Measurements from ENCODE around the gene C14orf132. TPM values are rescaled to one million over a fixed set of nuclear protein-coding genes. Genes with fewer than 3 reads are reported as not detected.
A peak's percentile ranks its signal among the peaks of the same experiment; 100 is the strongest.

C14orf132 gene
- total and polyA plus RNA-seq, 3 donors from 2014 or later: 1.4 to 8.4 (median 2.5) TPM

DNA sequence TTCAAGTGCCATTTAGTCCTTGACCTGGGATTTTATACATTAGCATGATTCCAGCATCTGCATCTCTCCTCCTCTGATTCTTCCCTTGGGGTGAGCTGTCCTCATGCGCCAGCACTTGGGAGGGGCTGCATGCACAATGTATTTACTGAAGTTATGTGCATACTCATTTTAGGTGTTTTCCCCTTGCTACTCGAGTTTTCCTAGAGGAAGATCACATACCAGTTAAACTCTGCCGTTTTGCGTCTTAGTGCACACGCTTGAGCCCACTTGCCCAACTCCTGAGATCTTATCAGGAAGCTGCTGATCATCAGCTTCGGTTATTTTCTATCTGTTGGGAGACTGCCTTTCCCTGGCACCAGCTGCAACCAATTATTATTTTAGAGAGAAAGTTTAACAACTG lies 78.8 kb downstream of the C14orf132 start:
- WGBS, 2 donors: 89 to 93% methylated on average over 6 of the region's 6 CpGs
- intact Hi-C loops (cut with DNase I; ENCODE audit: low total_unique reads): no loop called here
- DNase-seq: no peak
- TF ChIP-seq POLR2A (IDR thresholded peaks at IDR 0.05) (no peak), CTCF (IDR thresholded peaks at IDR 0.05) (no peak)
- Histone ChIP-seq H3K36me3 (ENCODE audit: low read depth, missing control alignments) (no peaks in the 10 kb centered on the region), H3K4me1 (peaks cover 17% of the 10 kb centered on the region), H3K27ac (no peak overlapping the region), H3K9me3 (no peaks in the 10 kb centered on the region), H3K27me3 (no peaks in the 10 kb centered on the region), H3K4me3 (no peak overlapping the region)

- Histone ChIP-seq H3K4me3 (no peak overlapping the region), H3K4me1 (peaks cover 17% of the 10 kb centered on the region), H3K27me3 (no peaks in the 10 kb centered on the region), H3K27ac (no peak overlapping the region), H3K9me3 (no peaks in the 10 kb centered on the region), H3K36me3 (ENCODE audit: low read depth, missing control alignments) (no peaks in the 10 kb centered on the region)
- intact Hi-C loops (cut with DNase I; ENCODE audit: low total_unique reads): no loop called here
- no peak for DNase-seq
- TF ChIP-seq CTCF (IDR thresholded peaks at IDR 0.05) (no peak), POLR2A (IDR thresholded peaks at IDR 0.05) (no peak)
- WGBS, 2 donors: 91 to 92% methylated on average over 3 of the region's 3 CpGs
These were observed 79.2 kb downstream of the C14orf132 start for GRCh38 chr14:96118391-96118790.

- Histone ChIP-seq H3K9me3 (no peaks in the 10 kb centered on the region), H3K36me3 (ENCODE audit: low read depth, missing control alignments) (no peaks in the 10 kb centered on the region), H3K4me3 (no peak overlapping the region), H3K4me1 (peaks cover 17% of the 10 kb centered on the region), H3K27ac (no peak overlapping the region), H3K27me3 (no peaks in the 10 kb centered on the region)
- intact Hi-C loops (cut with DNase I; ENCODE audit: low total_unique reads): no loop called here
- no peak for TF ChIP-seq POLR2A (IDR thresholded peaks at IDR 0.05)
- TF ChIP-seq CTCF (IDR thresholded peaks at IDR 0.05): no peak
- no peak for DNase-seq
- 81 to 84% methylated on average over 2 of the region's 2 CpGs for WGBS, 2 donors
These were observed 80.8 kb downstream of the C14orf132 start for GRCh38 chr14:96119947-96120346.

- WGBS, 2 donors: 69 to 72% methylated on average over 3 of the region's 3 CpGs
- intact Hi-C loops (cut with DNase I; ENCODE audit: low total_unique reads): no loop called here
- Histone ChIP-seq H3K4me3 (no peak overlapping the region), H3K9me3 (no peaks in the 10 kb centered on the region), H3K27ac (peak overlapping the region in 1 of 2 donors; percentile 38), H3K36me3 (ENCODE audit: low read depth, missing control alignments) (no peaks in the 10 kb centered on the region), H3K4me1 (peaks cover 17% of the 10 kb centered on the region), H3K27me3 (no peaks in the 10 kb centered on the region)
- DNase-seq: no peak
- TF ChIP-seq POLR2A (IDR thresholded peaks at IDR 0.05): no peak
- TF ChIP-seq CTCF (IDR thresholded peaks at IDR 0.05): no peak
These were observed 81.2 kb downstream of the C14orf132 start for GRCh38 chr14:96120392-96120791.

- H3K27ac ChIP-seq: peak overlapping the region in 1 of 2 donors; percentile 38
- TF ChIP-seq CTCF (IDR thresholded peaks at IDR 0.05) (no peak), POLR2A (IDR thresholded peaks at IDR 0.05) (no peak)
- no peaks in the 10 kb centered on the region for H3K9me3 ChIP-seq
- no peak overlapping the region for H3K4me3 ChIP-seq
- H3K4me1 ChIP-seq: peaks cover 17% of the 10 kb centered on the region
- no peak for DNase-seq
- H3K36me3 ChIP-seq (ENCODE audit: low read depth, missing control alignments): no peaks in the 10 kb centered on the region
- WGBS, 2 donors: 24 to 40% methylated on average over 4 of the region's 4 CpGs
- intact Hi-C loops (cut with DNase I; ENCODE audit: low total_unique reads): no loop called here
- no peaks in the 10 kb centered on the region for H3K27me3 ChIP-seq
These were observed 81.8 kb downstream of the C14orf132 start for GRCh38 chr14:96120941-96121340.

Data from testis (tissue), 3 donors.